GM20000 (cell line): Measurements from ENCODE around the gene CBY1.
"Not testable (repeated sequence)": the region's sequence is repeated elsewhere in the genome, so short reads cannot be mapped to it uniquely, and the experiment has no call there.

Experiments used
- DNase-seq: peaks from one replicate; pipeline ENCODE4 v3.0.0; 2012; ENCODE audit warnings: low spot score
- CTCF ChIP-seq: IDR thresholded peaks from 2 replicates; pipeline ENCODE4 v1.5.1; 2012; ENCODE audit warnings: mild to moderate bottlenecking, control low read depth; ENCODE audit errors: extremely low read depth, missing control alignments

Gene CBY1

GRCh38 chr22:38632528-38632927, 23.9 kb upstream of the CBY1 start:
- DNase-seq = no peak
- no peak for TF ChIP-seq CTCF

GRCh38 chr22:38638216-38638615, 18.2 kb upstream of the CBY1 start:
- no peak for DNase-seq
- no peak for TF ChIP-seq CTCF

- DNase-seq = no peak
- no peak for TF ChIP-seq CTCF
These were observed 17.7 kb upstream of the CBY1 start for GRCh38 chr22:38638728-38639127.

GRCh38 chr22:38641476-38642040, 14.9 kb upstream of the CBY1 start:
- TF ChIP-seq CTCF = no peak
- no peak for DNase-seq

GRCh38 chr22:38644245-38644644, 12.2 kb upstream of the CBY1 start:
- not testable (repeated sequence) for DNase-seq

- no peak for TF ChIP-seq CTCF
- DNase-seq = no peak
These were observed 11.0 kb upstream of the CBY1 start for GRCh38 chr22:38645430-38645829.

GRCh38 chr22:38649841-38650522, 6.5 kb upstream of the CBY1 start:
- no peak for TF ChIP-seq CTCF
- DNase-seq = no peak

GRCh38 chr22:38652859-38653258, 3.6 kb upstream of the CBY1 start:
- no peak for DNase-seq
- TF ChIP-seq CTCF = no peak
